HepG2 (cell line): ENCODE data around the gene UCN. TPM values are rescaled to one million over a fixed set of nuclear protein-coding genes. Genes with fewer than 3 reads are reported as not detected.

ENCODE experiments used
- ATAC-seq: fragments of 200-7000 bp; cut with Tn5 transposase; 3 replicates; pipeline ENCODE4 v1.9.1; 2020; ENCODE audit warnings: mild to moderate bottlenecking, moderate library complexity
- BruUV-seq: library from RNA; stranded (reverse); fragments of 400-500 nt; replicated peaks from 2 replicates; lab custom pipeline; 2021; lab: Mats Ljungman, UMichigan
- CTCF ChIA-PET: fragments of 300-600 bp; formaldehyde crosslinking; extraction: SDS; loops from one replicate; lab custom pipeline; 2021; ENCODE audit warnings: low total read pairs, inconsistent platforms, low intra/inter-chr PET ratio; lab: Yijun Ruan, JAX
- POLR2A ChIA-PET: fragments of 350-600 bp; sonication (Branson Sonifier 250); formaldehyde crosslinking; loops from one replicate; lab custom pipeline; 2020; ENCODE audit warnings: antibody characterized with exemption, inconsistent platforms; lab: Yijun Ruan, JAX
- DNase-seq: peaks from one replicate; pipeline ENCODE4 v3.0.0-alpha.2; 2015; ENCODE audit warnings: low spot score
- FAIRE-seq: peaks from 3 replicates; lab custom pipeline; 2011; peaks lifted over from hg19 to GRCh38; lab: Jason Lieb, UNC
- H2AFZ ChIP-seq: one replicate; pipeline ENCODE4 v1.6.1; 2011; ENCODE audit warnings: low read length, inconsistent platforms
- H3K27ac ChIP-seq: fragments of 300-600 bp; 3 replicates; pipeline ENCODE4 v1.8.0; 2011; ENCODE audit warnings: mixed run types, mild to moderate bottlenecking, mixed read lengths, low read length, inconsistent platforms; ENCODE audit not compliant: insufficient read depth; ENCODE audit errors: extremely low read length
- H3K27me3 ChIP-seq, 2 experiments: fragments of 200-600 bp in 1 of 2; 2 replicates in 1 of 2; 3 replicates in 1 of 2; pipeline versions ENCODE4 v1.6.0 to v1.8.0; 2011; ENCODE audit warnings: low read length in 2 of 2, mild to moderate bottlenecking in 2 of 2, moderate library complexity in 2 of 2, inconsistent platforms in 1 of 2; ENCODE audit not compliant: insufficient read depth in 2 of 2, control insufficient read depth in 1 of 2
- H3K36me3 ChIP-seq, 2 experiments: fragments of 200-600 bp in 1 of 2; replicated peaks in 1 of 2; 2 replicates in 1 of 2; 3 replicates in 1 of 2; pipeline versions ENCODE4 v1.5.1 to v1.8.0; 2011; ENCODE audit warnings: low read length in 2 of 2, inconsistent platforms in 1 of 2; ENCODE audit not compliant: insufficient read depth in 2 of 2, control insufficient read depth in 1 of 2
- H3K4me1 ChIP-seq: 2 replicates; pipeline ENCODE4 v1.5.1; 2012; ENCODE audit warnings: low read length, inconsistent platforms; ENCODE audit not compliant: insufficient read depth
- H3K4me2 ChIP-seq: 2 replicates; pipeline ENCODE4 v1.6.0; 2011; ENCODE audit warnings: low read depth, low read length, inconsistent platforms
- H3K4me3 ChIP-seq, 3 experiments: fragments of 200-600 bp in 1 of 3; sonication (generic), shearing (Covaris generic) in 1 of 3; replicated peaks in 1 of 3; 2 replicates each; pipeline ENCODE4 v1.5.1; 2011 to 2016; ENCODE audit warnings: low read length in 3 of 3, inconsistent platforms in 2 of 3, low read depth in 2 of 3, mild to moderate bottlenecking in 2 of 3, control low read depth in 1 of 3, mixed read lengths in 1 of 3; ENCODE audit not compliant: insufficient read depth in 1 of 3
- H3K79me2 ChIP-seq: one replicate; pipeline ENCODE4 v1.6.1; 2011; ENCODE audit warnings: low read length, inconsistent platforms; ENCODE audit not compliant: insufficient read depth
- H3K9ac ChIP-seq: 2 replicates; pipeline ENCODE4 v1.6.0; 2011; ENCODE audit warnings: mild to moderate bottlenecking, low read depth, low read length, inconsistent platforms; ENCODE audit not compliant: insufficient read depth
- H3K9me3 ChIP-seq: 2 replicates; pipeline ENCODE4 v1.5.1; 2012; ENCODE audit warnings: mild to moderate bottlenecking, low read length
- H4K20me1 ChIP-seq: 2 replicates; pipeline ENCODE4 v1.6.0; 2011; ENCODE audit warnings: inconsistent platforms, mild to moderate bottlenecking, low read length, moderate library complexity; ENCODE audit not compliant: insufficient read depth
- BCL6 ChIP-seq: IDR thresholded peaks from 2 replicates; pipeline ENCODE4 v1.6.1; 2016; ENCODE audit warnings: missing genetic modification reagents, missing compliant biosample characterization
- GPBP1L1 ChIP-seq: sonication (generic); formaldehyde crosslinking; IDR thresholded peaks from 2 replicates; pipeline ENCODE4 v1.5.0; 2020; ENCODE audit warnings: mild to moderate bottlenecking, missing genetic modification reagents
- HHEX ChIP-seq: IDR thresholded peaks from 2 replicates; pipeline ENCODE4 v1.6.1; 2016; ENCODE audit warnings: control low read depth
- KDM1A ChIP-seq: IDR thresholded peaks from 2 replicates; pipeline ENCODE4 v1.6.1; 2016; ENCODE audit warnings: missing compliant biosample characterization
- POGZ ChIP-seq: sonication (generic); formaldehyde crosslinking; IDR thresholded peaks from 2 replicates; pipeline ENCODE4 v1.4.0; 2020; ENCODE audit warnings: mild to moderate bottlenecking, missing genetic modification reagents
- RAD51 ChIP-seq: fragments of 450-650 bp; IDR thresholded peaks from 2 replicates; pipeline ENCODE4 v1.6.1; 2016; ENCODE audit warnings: borderline replicate concordance
- SP5 ChIP-seq: IDR thresholded peaks from 2 replicates; pipeline ENCODE4 v1.6.1; 2016; ENCODE audit warnings: low read depth, borderline replicate concordance
- SPEN ChIP-seq: sonication (generic); formaldehyde crosslinking; IDR thresholded peaks from 2 replicates; pipeline ENCODE4 v1.5.1; 2020; ENCODE audit warnings: low read depth, mild to moderate bottlenecking, missing genetic modification reagents
- ZNF503 ChIP-seq: sonication (generic); formaldehyde crosslinking; IDR thresholded peaks from 2 replicates; pipeline ENCODE4 v1.4.0; 2020; ENCODE audit warnings: missing genetic modification reagents
- ZNF75D ChIP-seq: sonication (generic); formaldehyde crosslinking; IDR thresholded peaks from 2 replicates; pipeline ENCODE4 v1.8.1; 2023; ENCODE audit warnings: missing genetic modification reagents, mild to moderate bottlenecking, borderline replicate concordance
- WGBS: methylation state at CpG from one replicate; pipeline ENCODE4 v1.1.6; 2017; ENCODE audit warnings: low lambda C conversion rate; 5-methylcytosine and 5-hydroxymethylcytosine counted together
- in situ Hi-C: cut with HindIII; loops from 2 replicates; pipeline ENCODE4 v1.10.0; 2017; ENCODE audit warnings: low pct_unique_long_range_greater_than_20kb; ENCODE audit not compliant: extremely low pct_ligation_motif_present
- intact Hi-C: fragments of 100-400 bp; cut with micrococcal nuclease; formaldehyde crosslinking; loops from one replicate; pipeline ENCODE4 v1.10.0; 2022; ENCODE audit not compliant: unreplicated experiment
- polyA plus RNA-seq, 8 experiments: library from polyadenylated mRNA; depleted of rRNA in 3 of 8; stranded (reverse) in 7 of 8; unstranded in 1 of 8; fragments of >200 nt; fragmentation: Illumina TruSeq in 4 of 8; extraction: Trizol in 4 of 8; gene quantifications; 2 replicates each; pipeline versions ENCODE4 v1.2.1 to v1.2.3, GENCODE V29; 2011 to 2016; ENCODE audit warnings: low read depth in 4 of 8, missing spikeins in 1 of 8, mixed read lengths in 1 of 8; ENCODE audit not compliant: insufficient read depth in 1 of 8
- total RNA-seq, 5 experiments: library from RNA; depleted of rRNA; stranded (reverse); fragments of >200 nt; fragmentation: Illumina TruSeq; extraction: Trizol; gene quantifications; 2 replicates each; pipeline ENCODE4 v1.2.3, GENCODE V29; 2016; ENCODE audit warnings: low read depth in 1 of 5

Gene UCN
- total and polyA plus RNA-seq, 2 of the 13 experiments (the other 11 are each of a cell fraction or from before 2014, with no cell fraction given), result 1.2 to 2.3 TPM

- 0 out of 2 replicates have a peak, but pooled peaks have one; percentile 16 for TF ChIP-seq KDM1A (CRISPR knock-in tag)
- no peak for TF ChIP-seq SP5
- TF ChIP-seq ZNF75D, result no peak
- TF ChIP-seq RAD51, result no peak
- TF ChIP-seq BCL6 (CRISPR knock-in tag), result no peak
Measured at GRCh38 chr2:27282892-27283291, 25.4 kb downstream of the UCN start (continued).

GRCh38 chr2:27281855-27282559, 26.2 kb downstream of the UCN start, which contains the start of gene TRIM54:
TSS of gene TRIM54 (plus strand) at chr2:27282429. CDS start at chr2:27282732, 303 bp downstream.
- no peak within 1 kb of the TSS for H3K27ac ChIP-seq
- BruUV-seq, result no TSS peak
- in situ Hi-C loops, result loop anchor here (5.0 to 10.0 kb wide), 2 partner anchors 185 to 317 kb away; no protein-coding TSS in a partner anchor
- H3K9me3 ChIP-seq, result no peaks in the 10 kb centered on the region
- WGBS, result 49% methylated on average over 5 of the region's 5 CpGs
- H3K9ac ChIP-seq, result peak within 1 kb of the TSS; percentile 36; the same call in 1 of the 2 replicates
- peak within 1 kb of the TSS in 1 of 3 experiments; percentile 26; a peak in 2 of 6 replicates for H3K4me3 ChIP-seq
- no peaks in the 10 kb centered on the region for H3K79me2 ChIP-seq
- no peaks in the 10 kb centered on the region for H4K20me1 ChIP-seq
- POLR2A ChIA-PET, result interaction anchor here (1.3 to 1.6 kb wide), 4 partner anchors 15 to 188 kb away, joined by 3 to 4 read pairs (median 3); partner anchors contain the start of gene MPV17
- TF ChIP-seq HHEX (CRISPR knock-in tag) (no peak), GPBP1L1 (CRISPR knock-in tag) (no peak), SPEN (CRISPR knock-in tag) (no peak), POGZ (CRISPR knock-in tag) (no peak), ZNF503 (CRISPR knock-in tag) (no peak)
- peak within 1 kb of the TSS; percentile 49 for H3K4me2 ChIP-seq
- DNase-seq (no peak), FAIRE-seq (no peak), ATAC-seq (peak; percentile 60)
- H2AFZ ChIP-seq, result peak within 1 kb of the TSS; percentile 22
- no peaks in the 10 kb centered on the region for H3K36me3 ChIP-seq
- H3K4me1 ChIP-seq, result peaks cover 41% of the 10 kb centered on the region
- CTCF ChIA-PET, result no interaction called here
- peaks cover 0 to 18% of the 10 kb centered on the region in 2 experiments; a peak in 4 of 5 replicates for H3K27me3 ChIP-seq
- intact Hi-C loops, result loop anchor here (2.0 kb wide), 1 partner anchor 17 kb away; no protein-coding TSS in a partner anchor
